CD4-positive, alpha-beta memory T cell (primary cell): ENCODE data around the gene CCDC3. TPM values are rescaled to one million over a fixed set of nuclear protein-coding genes. Genes with fewer than 3 reads are reported as not detected.

Source experiments
- CTCF ChIA-PET: fragments of 350-600 bp; sonication (Branson Sonifier 250); formaldehyde crosslinking; loops from one replicate; lab custom pipeline; 2021; ENCODE audit warnings: inconsistent platforms; ENCODE audit not compliant: partially characterized antibody; lab: Charles Lee
- POLR2A ChIA-PET: fragments of 350-600 bp; sonication (Branson Sonifier 250); formaldehyde crosslinking; loops from one replicate; lab custom pipeline; 2021; ENCODE audit not compliant: partially characterized antibody; lab: Charles Lee
- DNase-seq, 5 donors: peaks; one replicate each; pipeline versions ENCODE4 v3.0.0 to v3.0.0-alpha.2; 2020 to 2022; ENCODE audit warnings: mixed read lengths in 1 of 5
- H3K27ac ChIP-seq: one replicate; pipeline ENCODE4 v1.7.0; 2013; ENCODE audit warnings: low read depth, low read length
- H3K27me3 ChIP-seq: 2 replicates; pipeline ENCODE4 v1.7.0; 2013; ENCODE audit warnings: mild to moderate bottlenecking, low read length, moderate library complexity; ENCODE audit not compliant: insufficient read depth
- H3K36me3 ChIP-seq: 2 replicates; pipeline ENCODE4 v1.7.0; 2013; ENCODE audit warnings: mild to moderate bottlenecking, low read length, moderate library complexity; ENCODE audit not compliant: insufficient read depth
- H3K4me1 ChIP-seq: 2 replicates; pipeline ENCODE4 v1.7.0; 2013; ENCODE audit warnings: mild to moderate bottlenecking, low read length, moderate library complexity; ENCODE audit not compliant: insufficient read depth
- H3K4me3 ChIP-seq, 2 donors: one replicate each; pipeline ENCODE4 v1.7.0; 2013; ENCODE audit warnings: low read length in 2 of 2, mild to moderate bottlenecking in 1 of 2
- H3K9me3 ChIP-seq, 2 donors: one replicate each; pipeline ENCODE4 v1.7.0; 2013; ENCODE audit warnings: low read length in 2 of 2, control low read depth in 1 of 2; ENCODE audit not compliant: control insufficient read depth in 1 of 2
- H3K27ac Mint-ChIP-seq, 7 donors: one replicate each; pipeline ENCODE4 v1.8.0; 2020 to 2021; ENCODE audit warnings: mixed read lengths in 7 of 7, mild to moderate bottlenecking in 6 of 7, inconsistent platforms in 3 of 7, moderate library complexity in 3 of 7
- H3K27me3 Mint-ChIP-seq, 2 donors: one replicate each; pipeline ENCODE4 v1.8.0; 2020 to 2021; ENCODE audit warnings: mixed read lengths in 2 of 2
- H3K36me3 Mint-ChIP-seq, 2 donors: one replicate each; pipeline ENCODE4 v1.8.0; 2020 to 2021; ENCODE audit warnings: mixed read lengths in 2 of 2, inconsistent platforms in 1 of 2, mild to moderate bottlenecking in 1 of 2
- H3K4me1 Mint-ChIP-seq, 4 donors: one replicate each; pipeline ENCODE4 v1.8.0; 2020 to 2021; ENCODE audit warnings: mixed read lengths in 4 of 4, mild to moderate bottlenecking in 1 of 4
- H3K4me3 Mint-ChIP-seq, 8 donors: one replicate each; pipeline ENCODE4 v1.8.0; 2020 to 2021; ENCODE audit warnings: mixed read lengths in 8 of 8, mild to moderate bottlenecking in 7 of 8, moderate library complexity in 6 of 8, inconsistent platforms in 3 of 8
- H3K9me3 Mint-ChIP-seq, 8 donors: one replicate each; pipeline ENCODE4 v1.8.0; 2020 to 2021; ENCODE audit warnings: mixed read lengths in 8 of 8, mild to moderate bottlenecking in 5 of 8, inconsistent platforms in 3 of 8, moderate library complexity in 1 of 8
- intact Hi-C: fragments of 100-400 bp; cut with micrococcal nuclease; formaldehyde crosslinking; loops from one replicate; pipeline ENCODE4 v1.15.1; 2023
- polyA plus RNA-seq, 2 donors: library from polyadenylated mRNA; unstranded; fragments of 300-500 nt; fragmentation: Illumina TruSeq; gene quantifications; one replicate each; pipeline ENCODE4 v1.2.3, GENCODE V29; 2021
- total RNA-seq, 2 experiments: library from RNA; stranded (reverse); gene quantifications; one replicate each; pipeline ENCODE4 v1.2.3, GENCODE V29; 2021

Gene CCDC3
- total and polyA plus RNA-seq, 4 experiments from 2014 or later: not detected

DNA sequence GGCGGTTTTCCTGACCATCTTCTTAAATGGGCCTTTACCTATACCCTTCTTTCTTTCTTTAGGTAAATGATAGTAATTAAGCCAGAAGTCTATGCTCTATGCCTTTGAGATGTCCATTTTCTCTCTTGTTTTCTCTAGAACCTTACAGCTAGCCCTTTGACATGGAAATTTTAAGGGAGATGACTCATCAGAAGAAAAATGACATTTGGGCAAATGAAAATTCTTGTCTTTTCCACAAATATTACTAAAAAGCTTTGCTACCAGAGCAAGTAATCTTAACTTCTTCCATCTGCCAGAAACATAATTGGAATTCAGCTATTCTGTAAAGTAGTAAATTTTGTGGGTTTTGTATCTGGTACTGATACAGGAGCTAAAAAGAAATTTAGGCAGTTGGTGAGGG is 59.5 kb downstream of the CCDC3 start:
- Mint-ChIP-seq H3K27ac (no peak overlapping the region), H3K27me3 (peaks cover 9 to 19% of the 10 kb centered on the region in 2 donors), H3K4me1 (no peaks in the 10 kb centered on the region), H3K36me3 (no peaks in the 10 kb centered on the region), H3K4me3 (no peak overlapping the region), H3K9me3 (peaks cover 0 to 8% (median 0%) of the 10 kb centered on the region in 8 donors)
- ChIA-PET CTCF (no interaction called here), POLR2A (no interaction called here)
- Histone ChIP-seq H3K9me3 (no peaks in the 10 kb centered on the region), H3K4me3 (no peak overlapping the region), H3K27me3 (no peaks in the 10 kb centered on the region), H3K27ac (no peak overlapping the region), H3K4me1 (no peaks in the 10 kb centered on the region), H3K36me3 (no peaks in the 10 kb centered on the region)
- intact Hi-C loops: no loop called here
- no peak for DNase-seq

DNA sequence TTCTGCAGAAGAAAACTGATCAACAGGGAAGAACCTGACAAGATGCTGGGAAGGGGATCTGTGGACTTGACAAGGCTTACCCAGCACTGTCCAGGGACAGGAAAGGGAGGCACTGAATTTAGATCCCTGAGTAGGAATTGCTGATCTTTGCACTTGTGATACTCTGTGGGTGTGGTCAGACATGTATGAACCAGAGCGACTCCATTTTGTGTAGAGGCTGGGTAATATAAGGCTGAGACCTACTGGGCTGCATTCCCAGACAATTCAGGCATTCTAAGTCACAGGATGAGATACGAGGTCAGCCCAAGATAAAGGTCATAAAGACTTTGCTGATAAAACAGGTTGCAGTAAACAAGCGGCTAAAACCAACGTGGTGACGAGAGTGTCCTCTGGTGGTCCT is 60.7 kb downstream of the CCDC3 start:
- intact Hi-C loops: no loop called here
- no peaks in the 10 kb centered on the region for H3K36me3 ChIP-seq
- ChIA-PET POLR2A (no interaction called here), CTCF (no interaction called here)
- DNase-seq: no peak
- no peak overlapping the region for H3K4me3 ChIP-seq
- H3K27me3 ChIP-seq: no peaks in the 10 kb centered on the region
- Mint-ChIP-seq H3K4me3 (no peak overlapping the region), H3K4me1 (no peaks in the 10 kb centered on the region), H3K27me3 (peaks cover 10 to 19% of the 10 kb centered on the region in 2 donors), H3K9me3 (peaks cover 0 to 9% (median 0%) of the 10 kb centered on the region in 8 donors), H3K36me3 (no peaks in the 10 kb centered on the region), H3K27ac (no peak overlapping the region)
- no peaks in the 10 kb centered on the region for H3K4me1 ChIP-seq
- H3K9me3 ChIP-seq: no peaks in the 10 kb centered on the region
- H3K27ac ChIP-seq: no peak overlapping the region

GRCh38 chr10:12938271-12938670 is 63.2 kb downstream of the CCDC3 start:
- Histone ChIP-seq H3K4me1 (no peaks in the 10 kb centered on the region), H3K27ac (no peak overlapping the region), H3K36me3 (no peaks in the 10 kb centered on the region), H3K4me3 (no peak overlapping the region), H3K27me3 (no peaks in the 10 kb centered on the region), H3K9me3 (no peaks in the 10 kb centered on the region)
- peaks cover 0 to 7% (median 0%) of the 10 kb centered on the region in 8 donors for H3K9me3 Mint-ChIP-seq
- CTCF ChIA-PET: no interaction called here
- no peak for DNase-seq
- no peaks in the 10 kb centered on the region for H3K36me3 Mint-ChIP-seq
- POLR2A ChIA-PET: no interaction called here
- H3K27me3 Mint-ChIP-seq: peaks cover 11 to 17% of the 10 kb centered on the region in 2 donors
- intact Hi-C loops: no loop called here
- H3K4me1 Mint-ChIP-seq: no peaks in the 10 kb centered on the region
- H3K27ac Mint-ChIP-seq: no peak overlapping the region
- H3K4me3 Mint-ChIP-seq: no peak overlapping the region

- DNase-seq: no peak
- H3K4me3 ChIP-seq: no peak overlapping the region
- H3K27ac ChIP-seq: no peak overlapping the region
- H3K27me3 Mint-ChIP-seq: peaks cover 11 to 20% of the 10 kb centered on the region in 2 donors
- H3K4me1 ChIP-seq: no peaks in the 10 kb centered on the region
- intact Hi-C loops: no loop called here
- H3K9me3 ChIP-seq: no peaks in the 10 kb centered on the region
- H3K27me3 ChIP-seq: no peaks in the 10 kb centered on the region
- ChIA-PET POLR2A (no interaction called here), CTCF (no interaction called here)
- H3K36me3 Mint-ChIP-seq: no peaks in the 10 kb centered on the region
- no peaks in the 10 kb centered on the region for H3K36me3 ChIP-seq
- no peak overlapping the region for H3K27ac Mint-ChIP-seq
- no peaks in the 10 kb centered on the region for H3K4me1 Mint-ChIP-seq
- peaks cover 0 to 7% (median 0%) of the 10 kb centered on the region in 8 donors for H3K9me3 Mint-ChIP-seq
- no peak overlapping the region for H3K4me3 Mint-ChIP-seq
Observed at GRCh38 chr10:12937527-12937926, 64.0 kb downstream of the CCDC3 start.

- Mint-ChIP-seq H3K4me1 (no peaks in the 10 kb centered on the region), H3K4me3 (no peak overlapping the region), H3K27me3 (peaks cover 10 to 15% of the 10 kb centered on the region in 2 donors), H3K27ac (no peak overlapping the region), H3K36me3 (no peaks in the 10 kb centered on the region), H3K9me3 (peaks cover 0 to 7% (median 0%) of the 10 kb centered on the region in 8 donors)
- ChIA-PET CTCF (interaction anchor here (1.0 kb wide), 1 partner anchor 33 kb away, joined by 3 read pairs; no protein-coding TSS in a partner anchor), POLR2A (no interaction called here)
- intact Hi-C loops: no loop called here
- DNase-seq: no peak
- Histone ChIP-seq H3K27ac (no peak overlapping the region), H3K9me3 (no peaks in the 10 kb centered on the region), H3K4me1 (no peaks in the 10 kb centered on the region), H3K4me3 (no peak overlapping the region), H3K27me3 (no peaks in the 10 kb centered on the region), H3K36me3 (no peaks in the 10 kb centered on the region)
Observed at GRCh38 chr10:12934777-12935176, 66.7 kb downstream of the CCDC3 start.

GRCh38 chr10:12929381-12929780 is 72.1 kb downstream of the CCDC3 start:
- Histone ChIP-seq H3K4me3 (no peak overlapping the region), H3K36me3 (no peaks in the 10 kb centered on the region), H3K9me3 (no peaks in the 10 kb centered on the region), H3K27ac (no peak overlapping the region), H3K4me1 (no peaks in the 10 kb centered on the region), H3K27me3 (no peaks in the 10 kb centered on the region)
- Mint-ChIP-seq H3K4me1 (no peaks in the 10 kb centered on the region), H3K27me3 (peaks cover 4 to 5% of the 10 kb centered on the region in 2 donors), H3K4me3 (no peak overlapping the region), H3K27ac (no peak overlapping the region), H3K9me3 (peaks cover 0 to 4% (median 2%) of the 10 kb centered on the region in 8 donors), H3K36me3 (no peaks in the 10 kb centered on the region)
- DNase-seq: no peak
- intact Hi-C loops: no loop called here
- POLR2A ChIA-PET: no interaction called here
- CTCF ChIA-PET: no interaction called here

DNA sequence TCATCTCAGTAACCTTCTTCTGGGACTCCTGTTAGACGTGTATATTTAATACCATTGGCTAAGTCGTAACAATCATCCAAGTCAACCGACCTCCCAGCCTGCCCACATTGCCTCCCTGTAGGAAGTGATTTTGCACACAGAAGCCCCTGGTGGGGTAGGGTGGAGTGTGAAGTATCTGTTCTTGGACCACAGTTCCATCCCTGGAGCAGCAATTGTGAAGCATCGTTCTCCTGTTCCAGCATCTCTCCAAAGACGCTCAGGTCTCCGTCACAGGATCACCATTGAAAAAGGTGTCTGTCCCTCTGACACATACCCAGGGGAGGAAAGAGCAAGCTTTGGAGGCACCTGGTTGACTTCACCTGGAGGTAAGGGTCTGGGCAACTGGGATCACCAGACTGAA is 72.9 kb downstream of the CCDC3 start:
- peaks cover 0 to 4% (median 1%) of the 10 kb centered on the region in 8 donors for H3K9me3 Mint-ChIP-seq
- CTCF ChIA-PET: no interaction called here

DNA sequence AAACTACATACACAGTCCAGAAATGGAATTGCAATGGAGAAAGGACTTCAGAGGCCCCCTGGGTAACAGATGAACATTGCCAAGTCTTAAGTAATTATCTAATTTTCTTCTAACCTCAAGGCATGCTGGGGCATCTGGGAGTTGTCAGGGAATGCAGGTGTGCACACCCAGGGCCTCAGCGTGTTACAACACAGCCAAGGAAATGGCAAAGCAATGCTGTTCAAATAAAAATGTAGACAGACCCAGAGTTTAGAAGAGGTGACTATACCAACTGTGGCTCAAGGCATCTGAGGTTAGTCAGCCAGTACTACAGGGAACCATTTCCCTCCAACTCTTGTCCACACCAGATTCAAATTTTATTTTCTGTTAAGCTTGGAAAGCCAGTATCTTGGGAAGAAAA is 73.6 kb downstream of the CCDC3 start:
- Mint-ChIP-seq H3K9me3 (peaks cover 0 to 4% (median 1%) of the 10 kb centered on the region in 8 donors), H3K4me3 (no peak overlapping the region), H3K27ac (no peak overlapping the region), H3K4me1 (no peaks in the 10 kb centered on the region), H3K36me3 (no peaks in the 10 kb centered on the region), H3K27me3 (peaks cover 5 to 7% of the 10 kb centered on the region in 2 donors)
- ChIA-PET POLR2A (no interaction called here), CTCF (no interaction called here)
- no peak overlapping the region for H3K27ac ChIP-seq
- no peak overlapping the region for H3K4me3 ChIP-seq
- intact Hi-C loops: no loop called here
- no peaks in the 10 kb centered on the region for H3K9me3 ChIP-seq
- H3K4me1 ChIP-seq: no peaks in the 10 kb centered on the region
- DNase-seq: no peak
- H3K27me3 ChIP-seq: no peaks in the 10 kb centered on the region
- no peaks in the 10 kb centered on the region for H3K36me3 ChIP-seq

More for the DNA sequence above, 72.9 kb downstream of the CCDC3 start:
- intact Hi-C loops: no loop called here
- H3K4me3 Mint-ChIP-seq: no peak overlapping the region
- no peak for DNase-seq
- no peaks in the 10 kb centered on the region for H3K27me3 ChIP-seq
- POLR2A ChIA-PET: no interaction called here
- no peaks in the 10 kb centered on the region for H3K4me1 ChIP-seq
- H3K9me3 ChIP-seq: no peaks in the 10 kb centered on the region
- no peak overlapping the region for H3K27ac ChIP-seq
- H3K36me3 Mint-ChIP-seq: no peaks in the 10 kb centered on the region
- H3K4me1 Mint-ChIP-seq: no peaks in the 10 kb centered on the region
- H3K4me3 ChIP-seq: no peak overlapping the region
- no peak overlapping the region for H3K27ac Mint-ChIP-seq
- H3K27me3 Mint-ChIP-seq: peaks cover 4 to 5% of the 10 kb centered on the region in 2 donors
- H3K36me3 ChIP-seq: no peaks in the 10 kb centered on the region
